ENCODE data around the gene MRPL43. TPM values are rescaled to one million over a fixed set of nuclear protein-coding genes. Genes with fewer than 3 reads are reported as not detected.

MRPL43 gene
- total and polyA plus RNA-seq, 2 experiments from 2014 or later, result 60.1 to 112 TPM

GRCh38 chr10:101014966-101015581, 27.8 kb upstream of the MRPL43 start:
- Histone ChIP-seq H3K79me2 (no peaks in the 10 kb centered on the region), H3K9me3 (ENCODE audit: low read depth) (no peaks in the 10 kb centered on the region), H3K36me3 (replicated peaks; ENCODE audit: insufficient read depth, low read depth) (no peaks in the 10 kb centered on the region), H3K4me2 (no peak overlapping the region), H3K27ac (no peak overlapping the region), H3K27me3 (peaks cover 4% of the 10 kb centered on the region), H3K9me2 (replicated peaks; ENCODE audit: insufficient read depth) (no peaks in the 10 kb centered on the region), H2AFZ (no peak overlapping the region), H3K4me1 (ENCODE audit: insufficient read depth) (peaks cover 15% of the 10 kb centered on the region), H4K20me1 (ENCODE audit: insufficient read depth, poor library complexity, severe bottlenecking) (no peaks in the 10 kb centered on the region), H3K4me3 (no peak overlapping the region)
- TF ChIP-seq EZH2phosphoT487 (IDR thresholded peaks at IDR 0.05; ENCODE audit: low read depth, severe bottlenecking, unreplicated experiment) (no peak), EZH2 (IDR thresholded peaks at IDR 0.05; ENCODE audit: borderline replicate concordance) (no peak), CTCF (IDR thresholded peaks at IDR 0.05; ENCODE audit: poor library complexity) (no peak)
- WGBS (ENCODE audit: low lambda C conversion rate, missing lambda C conversion rate), result 61% methylated on average over 7 of the region's 7 CpGs
- peak; percentile 55 for DNase-seq (ENCODE audit: low spot score)

GRCh38 chr10:101014230-101014884, 27.1 kb upstream of the MRPL43 start:
- Histone ChIP-seq H3K4me3 (no peak overlapping the region), H2AFZ (no peak overlapping the region), H3K4me1 (ENCODE audit: insufficient read depth) (peaks cover 15% of the 10 kb centered on the region), H3K9me3 (ENCODE audit: low read depth) (no peaks in the 10 kb centered on the region), H3K27me3 (peaks cover 4% of the 10 kb centered on the region), H3K79me2 (no peaks in the 10 kb centered on the region), H3K36me3 (replicated peaks; ENCODE audit: insufficient read depth, low read depth) (no peaks in the 10 kb centered on the region), H4K20me1 (ENCODE audit: insufficient read depth, poor library complexity, severe bottlenecking) (no peaks in the 10 kb centered on the region), H3K9me2 (replicated peaks; ENCODE audit: insufficient read depth) (no peaks in the 10 kb centered on the region), H3K27ac (no peak overlapping the region), H3K4me2 (no peak overlapping the region)
- 25% methylated on average over 11 of the region's 11 CpGs for WGBS (ENCODE audit: low lambda C conversion rate, missing lambda C conversion rate)
- peak; percentile 83 for DNase-seq (ENCODE audit: low spot score)
- TF ChIP-seq EZH2phosphoT487 (IDR thresholded peaks at IDR 0.05; ENCODE audit: low read depth, severe bottlenecking, unreplicated experiment), result no peak
- TF ChIP-seq CTCF (IDR thresholded peaks at IDR 0.05; ENCODE audit: poor library complexity), result peak; percentile 82

GRCh38 chr10:101013365-101013825, 26.1 kb upstream of the MRPL43 start:
- H3K9me2 ChIP-seq (replicated peaks; ENCODE audit: insufficient read depth), result no peaks in the 10 kb centered on the region
- no peaks in the 10 kb centered on the region for H4K20me1 ChIP-seq (ENCODE audit: insufficient read depth, poor library complexity, severe bottlenecking)
- H3K79me2 ChIP-seq, result no peaks in the 10 kb centered on the region
- H3K27ac ChIP-seq, result no peak overlapping the region
- DNase-seq (ENCODE audit: low spot score), result no peak
- peaks cover 4% of the 10 kb centered on the region for H3K27me3 ChIP-seq
- TF ChIP-seq EZH2 (IDR thresholded peaks at IDR 0.05; ENCODE audit: borderline replicate concordance) (no peak), EZH2phosphoT487 (IDR thresholded peaks at IDR 0.05; ENCODE audit: low read depth, severe bottlenecking, unreplicated experiment) (no peak), CTCF (IDR thresholded peaks at IDR 0.05; ENCODE audit: poor library complexity) (no peak)
- no peak overlapping the region for H3K4me3 ChIP-seq
- H2AFZ ChIP-seq, result no peak overlapping the region
- no peaks in the 10 kb centered on the region for H3K9me3 ChIP-seq (ENCODE audit: low read depth)
- peaks cover 10% of the 10 kb centered on the region for H3K4me1 ChIP-seq (ENCODE audit: insufficient read depth)
- WGBS (ENCODE audit: low lambda C conversion rate, missing lambda C conversion rate), result 59% methylated on average over 9 of the region's 9 CpGs
- H3K4me2 ChIP-seq, result no peak overlapping the region
- H3K36me3 ChIP-seq (replicated peaks; ENCODE audit: insufficient read depth, low read depth), result no peaks in the 10 kb centered on the region

Data from hepatocyte (in vitro differentiated cells).